ENCODE measurements around the gene SUPT5H. TPM values are rescaled to one million over a fixed set of nuclear protein-coding genes. Genes with fewer than 3 reads are reported as not detected.

The SUPT5H gene
- total and polyA plus RNA-seq, 2 of the 8 experiments (the other 6 are each of a cell fraction or from before 2014, with no cell fraction given): 77.8 to 111 TPM

- no peak for TF ChIP-seq SIRT6 (IDR thresholded peaks at IDR 0.05; ENCODE audit: low read length)
- TF ChIP-seq ATF2 (IDR thresholded peaks at IDR 0.05; ENCODE audit: low read length): no peak
- TF ChIP-seq CTCF (IDR thresholded peaks at IDR 0.05; ENCODE audit: control extremely low read depth in 1 of 3, insufficient read depth in 1 of 3, low read depth in 1 of 3, low read length in 3 of 3): no peak
- TF ChIP-seq TEAD4 (IDR thresholded peaks at IDR 0.05; ENCODE audit: low read depth, low read length): no peak
- TF ChIP-seq CHD1 (IDR thresholded peaks at IDR 0.05; ENCODE audit: low read depth, low read length): no peak
- no peak for TF ChIP-seq EGR1 (IDR thresholded peaks at IDR 0.05; ENCODE audit: borderline replicate concordance, low read depth, low read length)
Measured at GRCh38 chr19:39425744-39426143, 19.6 kb upstream of the SUPT5H start (continued).

Data from H1 (cell line).